ENCODE measurements around the gene MXRA5. TPM values are rescaled to one million over a fixed set of nuclear protein-coding genes. Genes with fewer than 3 reads are reported as not detected.
"Not testable (repeated sequence)": the region's sequence is repeated elsewhere in the genome, so short reads cannot be mapped to it uniquely, and the experiment has no call there.

MXRA5 gene
- total RNA-seq, 1 experiment from 2014 or later: not detected

DNA sequence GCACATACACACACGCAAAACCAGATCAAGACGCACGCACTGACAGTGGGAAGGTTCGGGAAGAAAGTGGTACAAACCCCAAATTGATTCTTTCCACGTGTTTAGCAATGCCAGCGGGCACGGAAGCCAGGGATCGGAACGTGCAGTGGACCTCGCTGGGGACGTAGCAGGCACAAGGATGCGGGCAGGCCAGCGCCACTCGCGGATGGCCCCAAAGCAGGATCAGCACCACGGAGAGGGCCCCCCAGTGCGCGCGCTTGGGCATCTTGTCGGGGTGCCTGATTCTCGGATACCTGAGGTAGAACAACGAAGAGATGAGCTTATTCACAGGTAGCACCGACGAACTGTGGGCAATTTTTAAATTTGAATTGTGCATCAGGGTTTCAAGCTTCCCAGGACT, 2.9 kb downstream of the MXRA5 start:
- not testable (repeated sequence) for DNase-seq (ENCODE audit: low spot score)

DNA sequence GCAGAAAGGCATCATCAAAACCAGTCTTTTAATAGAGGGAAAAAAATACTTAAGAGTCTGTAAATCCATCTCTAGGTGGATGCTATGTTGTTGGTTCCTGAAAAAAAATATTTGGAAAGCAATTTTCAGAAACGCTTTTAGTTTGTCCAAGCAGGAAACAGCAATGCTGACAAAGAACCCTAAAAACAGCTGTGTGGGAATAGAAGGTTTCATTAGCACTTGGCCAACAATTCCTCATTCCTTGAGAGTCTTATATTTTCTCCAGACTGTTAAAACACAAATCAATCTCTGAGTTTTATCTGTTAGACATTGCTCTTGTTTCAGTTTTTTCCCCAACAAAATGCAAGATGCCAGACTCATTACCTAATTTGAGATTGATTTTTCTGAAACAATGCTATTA, 6.4 kb downstream of the MXRA5 start:
- no peak for DNase-seq (ENCODE audit: low spot score)

DNA sequence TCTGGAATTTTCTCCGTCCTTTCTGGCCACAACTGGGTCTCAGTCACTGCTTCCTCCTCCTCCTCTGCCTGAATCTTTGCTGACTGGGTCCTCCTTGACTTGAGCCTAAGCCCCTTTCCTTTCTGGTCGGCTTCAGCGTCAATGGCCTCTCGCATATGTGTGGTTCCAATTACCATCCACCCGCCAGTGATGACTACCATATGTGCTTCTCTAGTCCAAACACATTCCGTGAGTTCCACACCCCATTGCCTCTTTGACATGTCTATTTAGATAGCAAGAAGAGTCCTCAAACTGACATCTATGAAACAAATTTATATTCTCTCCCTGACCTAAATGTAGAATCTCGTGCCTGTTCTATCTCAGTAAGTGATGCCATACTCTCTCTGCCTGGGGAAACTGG, 19.8 kb downstream of the MXRA5 start:
- no peak for DNase-seq (ENCODE audit: low spot score)

DNA sequence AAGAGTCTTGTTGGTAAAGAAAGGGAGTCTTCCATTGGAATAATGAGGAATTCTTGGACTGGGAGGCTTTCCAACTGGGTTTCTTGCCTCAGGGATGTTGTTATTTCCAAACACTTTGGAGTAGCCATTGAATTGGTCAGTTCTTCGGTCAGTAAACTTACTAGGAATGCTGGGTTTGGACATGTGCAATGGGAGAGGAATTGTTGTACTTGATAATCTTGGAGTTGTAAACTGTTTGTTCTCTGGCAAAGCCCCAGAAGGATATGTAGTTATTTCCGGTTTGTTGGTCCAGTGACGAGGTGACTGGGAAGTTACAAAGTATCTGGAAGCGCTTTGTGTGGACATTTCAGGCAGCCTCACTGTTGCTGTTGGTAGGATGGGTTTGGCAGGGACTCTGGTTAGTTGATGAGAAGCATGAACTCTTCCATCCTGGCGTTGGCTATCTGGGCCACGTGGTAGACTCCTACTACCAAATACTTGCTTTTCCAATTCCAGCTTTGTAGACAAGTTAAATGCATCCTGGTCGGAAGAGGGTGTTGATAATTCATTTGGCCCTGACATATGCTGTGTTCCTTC, 25.9 kb downstream of the MXRA5 start:
- no peak for DNase-seq (ENCODE audit: low spot score)

DNA sequence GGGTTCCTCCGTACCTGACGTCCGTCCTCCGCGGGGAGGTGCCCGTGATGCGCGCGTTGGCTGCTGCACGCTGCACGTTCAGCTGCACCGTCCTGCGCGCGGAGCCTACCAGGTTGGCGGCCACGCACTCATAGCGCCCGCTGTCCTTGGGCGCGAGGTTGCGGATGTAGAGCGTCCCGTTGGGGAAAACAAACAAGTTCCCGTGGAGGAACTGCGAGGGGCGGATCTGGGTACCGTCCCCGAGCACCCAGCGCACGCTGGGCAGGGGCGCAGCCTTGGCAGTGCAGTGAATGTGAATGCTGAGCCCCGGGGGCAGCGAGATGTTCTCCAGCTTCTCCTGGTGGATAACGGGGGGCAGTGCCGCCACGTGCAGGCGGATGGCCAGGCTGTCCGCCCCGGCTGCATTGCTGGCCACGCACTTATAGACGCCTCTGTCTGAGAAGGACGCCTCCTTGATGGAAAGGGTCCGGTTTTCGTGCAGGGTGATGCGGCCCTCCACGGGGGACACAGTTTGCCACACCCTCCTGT, 29.2 kb downstream of the MXRA5 start:
- DNase-seq (ENCODE audit: low spot score): no peak

DNA sequence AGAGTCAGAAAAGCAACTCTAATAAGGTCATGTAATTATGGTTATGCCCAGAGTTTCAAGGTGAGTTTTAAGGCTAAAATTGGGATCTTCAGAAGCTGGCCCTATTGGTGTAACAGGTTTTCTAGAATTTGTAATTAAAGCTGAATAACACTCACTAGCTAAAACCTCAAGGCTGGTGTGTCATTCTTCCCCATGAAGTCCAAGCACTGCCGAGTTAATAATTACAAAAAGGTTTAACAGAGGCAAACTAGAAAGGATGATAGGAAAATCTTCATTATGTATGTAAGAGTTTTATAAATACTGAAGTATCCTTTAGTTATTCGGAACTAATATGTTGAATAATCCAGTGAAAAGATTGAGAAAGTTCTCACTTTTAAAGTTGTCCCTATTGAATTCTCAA, 34.3 kb downstream of the MXRA5 start:
- DNase-seq (ENCODE audit: low spot score): no peak

DNA sequence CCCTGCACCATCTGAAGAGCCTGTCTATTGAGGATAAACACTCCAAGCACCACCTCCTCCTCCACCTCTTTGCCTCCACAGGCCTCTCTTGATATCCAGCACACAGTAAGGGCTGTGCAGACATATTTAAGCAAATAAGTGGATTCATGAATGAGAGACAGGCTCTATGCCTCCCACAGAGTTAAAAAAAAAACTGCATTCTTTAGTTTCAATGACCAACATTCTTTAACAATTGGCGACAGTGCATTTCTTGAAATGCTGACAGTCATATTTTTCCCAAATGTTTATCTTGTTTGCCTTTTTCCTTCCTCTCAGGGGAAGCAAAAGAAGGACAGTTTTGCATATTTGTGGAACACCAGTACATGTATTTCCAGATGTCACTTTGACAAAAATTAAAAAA, 38.6 kb downstream of the MXRA5 start:
- no peak for DNase-seq (ENCODE audit: low spot score)

DNA sequence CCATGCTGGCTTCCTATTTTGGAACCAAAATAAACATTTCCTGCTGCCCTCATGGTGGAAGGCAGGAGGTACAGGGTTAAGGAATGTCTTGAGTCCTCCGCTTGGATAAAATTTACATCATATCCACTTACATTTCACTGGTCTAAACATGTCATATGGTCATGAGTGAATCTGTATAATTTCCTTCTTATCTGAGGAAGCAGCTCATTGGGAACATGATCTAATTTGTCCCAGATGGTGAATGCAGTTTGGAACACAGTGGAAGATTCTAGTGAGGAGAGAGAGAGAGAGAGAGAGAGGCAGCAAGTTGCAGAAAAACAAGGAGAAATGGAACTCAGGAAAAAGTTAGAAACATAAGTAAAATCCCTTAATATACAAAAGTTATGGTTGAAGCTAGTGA, 46.8 kb downstream of the MXRA5 start:
- DNase-seq (ENCODE audit: low spot score): no peak

DNA sequence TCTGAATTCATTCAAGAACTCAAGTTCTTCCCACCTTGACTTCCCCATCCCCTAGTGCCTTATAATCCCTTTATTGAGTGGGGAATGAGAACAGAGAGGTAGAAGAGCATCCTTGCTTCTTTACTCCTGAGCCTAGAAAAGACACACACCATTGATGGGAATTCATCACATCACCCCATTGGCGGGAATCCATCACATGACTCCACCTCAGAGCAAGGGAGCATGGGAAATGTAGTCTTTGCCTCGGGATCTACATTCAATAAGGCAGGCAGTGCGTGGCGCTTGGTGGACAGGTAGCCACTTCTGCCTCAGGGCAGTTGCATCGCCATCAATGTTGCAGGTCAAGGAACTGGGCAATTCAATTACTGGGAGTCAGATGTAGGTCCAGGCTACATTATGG, 50.7 kb downstream of the MXRA5 start:
- DNase-seq (ENCODE audit: low spot score): peak; percentile 13

DNA sequence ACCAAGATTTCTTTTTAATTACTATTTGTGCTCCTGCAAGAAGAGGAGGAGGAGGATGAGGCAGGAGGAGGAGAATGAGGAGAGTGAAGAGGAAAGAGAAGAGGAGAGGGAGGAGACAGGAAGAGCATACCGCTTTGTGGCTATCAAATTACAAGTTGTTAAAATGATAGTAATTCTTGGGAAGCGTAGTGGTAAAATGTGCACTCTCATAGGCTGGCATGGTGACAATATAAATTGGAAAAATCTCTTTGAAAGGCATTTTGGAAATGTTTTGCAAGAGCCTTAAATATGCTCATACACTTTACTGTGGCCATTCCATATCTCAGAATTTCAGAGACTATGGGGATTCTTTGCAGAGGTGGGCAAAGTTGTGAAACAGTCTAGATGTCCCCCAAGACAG, 53.2 kb downstream of the MXRA5 start:
- DNase-seq (ENCODE audit: low spot score): no peak

DNA sequence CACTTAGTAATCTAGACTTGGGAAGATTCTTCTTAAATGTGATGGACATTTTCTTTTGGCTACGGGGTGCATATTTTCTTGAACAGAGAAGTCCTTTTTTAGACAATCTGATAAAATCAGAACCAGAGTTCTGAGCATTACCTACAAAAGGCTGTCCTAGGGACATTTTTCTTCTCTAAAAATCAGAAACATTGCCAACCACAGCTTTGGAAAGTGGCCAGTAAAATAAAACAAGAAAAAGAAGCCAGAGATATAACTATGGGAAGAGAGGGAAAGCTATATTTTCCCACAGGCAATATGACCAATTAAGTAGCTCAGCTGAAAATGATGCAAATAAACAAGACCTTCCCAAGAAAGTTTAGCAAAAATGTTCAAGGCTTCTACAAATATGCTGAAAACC, 55.9 kb downstream of the MXRA5 start:
- DNase-seq (ENCODE audit: low spot score): no peak

DNA sequence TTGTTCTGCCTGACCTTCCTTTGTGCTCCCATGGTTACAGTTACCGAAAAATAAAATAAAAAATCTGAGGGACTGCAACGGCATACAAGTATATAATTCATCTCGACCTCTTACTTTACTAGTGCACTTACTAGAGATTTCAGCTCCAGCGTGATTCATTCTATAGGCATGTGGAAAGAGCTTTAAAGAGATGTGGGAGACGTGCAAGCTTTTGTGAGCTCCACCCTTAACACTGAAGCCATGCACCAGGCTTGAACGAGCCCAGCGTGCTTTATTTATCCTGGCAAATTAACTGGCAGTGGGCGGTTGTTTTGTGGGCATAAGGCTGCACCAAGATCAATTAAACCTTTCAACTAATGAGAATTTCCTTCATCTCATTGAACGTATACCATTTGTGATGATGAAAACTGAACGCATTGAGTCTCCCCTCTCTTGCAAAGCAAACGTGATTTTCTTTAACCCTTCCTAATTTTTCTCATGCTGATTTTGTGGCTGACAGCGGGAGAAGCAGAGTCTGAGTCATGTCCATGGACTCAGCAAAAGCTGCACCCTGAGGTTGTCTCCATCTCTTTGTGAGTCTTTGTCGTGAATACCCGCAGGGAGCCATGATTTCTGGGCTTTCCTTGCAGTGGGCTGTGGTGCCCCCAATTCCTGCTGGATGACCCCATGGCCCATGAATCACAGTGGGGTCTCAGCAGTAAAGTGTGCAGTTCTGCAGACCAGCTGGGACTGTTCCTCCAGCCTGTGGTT, 60.1 kb downstream of the MXRA5 start:
- DNase-seq (ENCODE audit: low spot score): peak; percentile 72

DNA sequence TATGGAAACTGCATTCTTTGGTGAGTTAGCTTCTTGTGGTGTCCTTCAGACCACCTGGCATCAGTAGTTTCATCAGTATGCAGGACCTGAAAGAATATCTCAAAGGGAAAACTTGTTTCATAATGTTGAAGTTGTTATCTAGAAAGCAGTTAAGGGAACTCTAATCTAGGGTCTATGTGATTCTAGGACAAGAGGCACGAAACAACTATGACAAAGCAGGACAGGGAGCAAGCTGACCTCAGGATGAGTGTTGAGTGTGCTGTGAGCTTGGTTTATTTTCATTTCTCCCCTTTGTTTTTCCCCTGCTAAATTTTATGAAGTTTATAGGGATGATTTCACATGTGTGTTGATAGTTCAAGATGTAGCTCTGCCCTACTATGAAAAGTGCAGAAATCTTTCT, 65.7 kb downstream of the MXRA5 start:
- DNase-seq (ENCODE audit: low spot score): no peak

DNA sequence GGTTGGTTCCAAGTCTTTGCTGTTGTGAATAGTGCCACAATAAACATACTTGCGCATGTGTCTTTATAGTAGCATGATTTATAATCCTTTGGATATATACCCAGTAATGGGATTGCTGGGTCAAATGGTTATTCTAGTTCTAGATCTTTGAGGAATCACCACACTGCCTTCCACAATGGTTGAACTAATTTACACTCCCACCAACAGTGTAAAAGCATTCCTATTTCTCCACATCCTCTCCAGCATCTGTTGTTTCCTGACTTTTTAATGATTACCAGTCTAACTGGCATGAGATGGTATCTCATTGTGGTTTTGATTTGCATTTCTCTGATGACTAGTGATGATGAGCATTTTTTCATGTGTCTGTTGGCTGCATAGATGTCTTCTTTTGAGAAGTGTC, 72.8 kb downstream of the MXRA5 start:
- not testable (repeated sequence) for DNase-seq (ENCODE audit: low spot score)

DNA sequence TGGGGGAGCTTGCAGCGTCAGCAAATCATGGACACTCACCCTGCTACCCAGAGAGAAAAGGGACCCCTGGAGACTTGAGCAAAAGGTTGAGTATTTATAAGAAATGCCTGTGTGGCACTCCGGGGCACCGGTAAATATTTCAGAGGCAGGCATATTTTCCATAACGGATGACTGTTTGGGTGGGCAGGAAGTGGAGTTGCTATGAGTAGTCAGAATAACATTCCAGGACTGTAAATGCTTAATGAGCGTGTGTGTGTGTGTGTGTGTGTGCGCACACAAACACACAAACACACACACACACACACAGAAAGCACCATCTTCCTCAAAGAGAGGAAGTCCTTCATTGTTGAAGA, 74.6 kb downstream of the MXRA5 start:
- DNase-seq (ENCODE audit: low spot score): peak; percentile 83

DNA sequence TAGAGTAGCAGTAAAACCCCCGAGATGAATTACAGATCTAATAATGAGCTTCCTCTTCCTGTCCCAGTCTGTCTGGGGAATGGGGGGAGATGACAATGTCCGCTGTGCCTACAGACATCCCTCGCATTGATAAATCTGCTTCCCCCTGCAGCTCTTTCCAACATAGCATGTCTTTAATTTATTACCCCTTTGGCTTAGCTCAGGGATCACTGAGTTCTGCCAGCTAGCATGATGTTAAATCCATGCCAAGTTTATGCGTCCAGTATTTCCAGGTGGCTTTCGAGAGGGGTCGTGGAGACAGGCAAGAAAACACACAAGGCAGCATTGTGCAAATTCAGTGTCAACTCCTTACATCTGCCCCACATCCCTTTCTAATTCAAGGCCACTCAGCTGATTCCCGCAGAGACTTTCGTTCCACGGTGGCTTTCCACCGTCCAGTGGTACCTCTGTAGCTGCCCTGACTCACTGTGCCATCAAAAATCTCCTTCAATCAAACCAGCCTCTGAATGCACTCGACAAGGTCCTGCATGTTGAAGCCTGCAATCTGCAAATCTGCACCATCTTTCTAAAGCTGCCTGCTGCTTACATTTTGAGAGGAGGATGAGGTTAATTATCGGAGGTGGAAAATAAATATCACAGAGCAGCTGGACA, 75.1 kb downstream of the MXRA5 start:
- no peak for DNase-seq (ENCODE audit: low spot score)

DNA sequence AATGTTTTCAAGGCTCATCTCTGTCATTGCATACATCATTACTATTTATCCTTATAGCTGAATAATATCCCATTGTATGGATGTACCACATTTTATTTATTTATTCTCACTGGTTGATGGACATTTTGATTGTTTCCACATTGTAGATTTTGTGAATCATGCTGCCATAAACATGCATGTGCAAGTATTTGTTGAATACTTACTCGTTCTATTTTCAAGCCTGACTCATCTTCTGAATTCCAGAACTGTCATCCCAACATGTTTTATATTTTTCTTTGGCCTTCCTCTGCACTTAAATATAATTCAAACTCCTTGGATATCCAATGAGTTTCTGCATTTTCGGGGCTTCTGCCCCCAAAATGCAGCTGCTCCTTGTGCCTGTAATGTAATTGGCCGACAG, 77.6 kb downstream of the MXRA5 start:
- no peak for DNase-seq (ENCODE audit: low spot score)

DNA sequence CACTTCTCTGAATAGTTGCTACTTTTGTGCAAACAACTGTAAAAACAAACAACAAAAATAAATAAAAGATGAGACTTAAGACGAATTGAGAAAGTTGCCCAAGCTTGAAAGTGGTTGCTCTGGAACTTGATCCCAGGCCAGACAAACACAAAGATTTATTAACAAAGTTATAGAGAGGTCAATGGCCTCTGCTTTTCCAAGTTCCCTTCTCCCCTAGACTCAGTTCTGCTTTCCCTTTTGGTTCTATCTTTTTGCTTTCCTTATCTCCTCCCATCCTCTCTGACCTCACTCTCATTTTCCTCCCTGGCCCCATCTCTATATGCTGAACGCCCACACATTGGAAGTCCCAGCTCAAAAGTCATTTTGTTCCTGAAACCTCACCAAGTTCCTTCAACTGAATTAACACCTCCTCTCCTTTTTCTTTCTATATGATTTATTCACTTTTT, 82.7 kb downstream of the MXRA5 start:
- no peak for DNase-seq (ENCODE audit: low spot score)

DNA sequence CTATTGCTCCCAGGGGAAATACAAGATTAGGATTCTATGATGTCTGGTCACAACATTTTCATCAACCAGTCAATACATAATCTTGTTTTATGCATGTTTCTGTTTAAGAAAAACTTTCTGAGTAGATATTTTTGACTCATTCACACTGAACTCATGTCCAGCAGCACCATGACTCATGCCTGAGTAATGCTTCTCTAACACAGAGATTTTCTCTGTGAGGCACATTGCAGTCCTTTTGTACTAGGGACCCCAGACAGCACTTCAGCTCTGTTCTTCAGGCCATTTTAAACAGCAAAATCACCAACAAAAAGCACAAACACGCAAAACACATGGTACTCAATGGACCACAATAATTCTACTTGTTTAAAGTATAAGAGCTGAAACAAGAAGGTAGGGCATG, 83.6 kb downstream of the MXRA5 start:
- DNase-seq (ENCODE audit: low spot score): peak; percentile 81

Measured in H4 (cell line).